ENCODE results near the gene CEP112.

Gene CEP112

DNA sequence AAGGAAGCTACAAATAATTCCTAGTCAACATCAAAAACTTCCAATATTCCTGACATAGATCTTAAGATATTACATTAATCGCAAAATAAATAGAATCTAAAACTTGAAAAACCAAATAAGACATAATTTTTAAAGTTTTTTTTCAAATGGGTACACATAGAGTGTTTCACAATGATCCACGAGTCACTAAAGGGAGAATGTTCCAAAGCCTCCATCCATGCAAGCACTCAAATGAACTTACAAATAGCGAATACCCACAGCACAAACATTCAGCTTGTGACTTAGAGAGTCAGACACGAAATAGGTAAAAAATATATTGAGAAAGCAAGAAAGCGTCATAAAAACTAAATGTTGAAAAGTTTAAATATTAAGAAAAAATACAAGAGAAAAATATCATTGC lies 65.7 kb downstream of the CEP112 start:
- no peak overlapping the region for H3K27ac ChIP-seq (ENCODE audit: low read depth, low read length)
- H3K9me2 ChIP-seq (replicated peaks; ENCODE audit: insufficient read depth, low read length) = no peaks in the 10 kb centered on the region
- H3K4me3 ChIP-seq (ENCODE audit: insufficient read depth, low read length, poor library complexity, severe bottlenecking) = no peak overlapping the region

DNA sequence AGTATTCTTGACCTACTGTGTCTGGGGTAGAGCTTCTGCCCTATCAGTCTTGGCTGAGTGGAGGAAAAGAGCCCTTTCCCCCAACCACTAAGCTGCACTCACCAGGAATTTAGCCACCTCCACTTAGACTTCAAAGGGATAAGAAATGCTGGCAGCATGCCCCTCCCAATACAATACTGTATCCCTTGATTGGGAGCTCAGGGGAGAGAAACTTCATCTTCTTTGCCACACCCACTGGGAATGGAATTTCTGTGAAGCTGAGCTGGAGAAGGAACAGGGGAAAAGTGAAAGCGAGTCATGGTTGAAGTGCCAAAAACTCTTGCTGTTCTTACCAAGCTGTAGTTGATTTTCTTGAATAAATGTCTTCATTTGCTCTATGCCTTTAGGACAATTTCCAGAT lies 68.8 kb downstream of the CEP112 start:
- H3F3A ChIP-seq (ENCODE audit: insufficient read depth) = no peaks in the 10 kb centered on the region
- H3K27me3 ChIP-seq (ENCODE audit: low read length) = no peaks in the 10 kb centered on the region
- H3K9ac ChIP-seq (ENCODE audit: low read length) = no peak overlapping the region
- no peak overlapping the region for H3K4me2 ChIP-seq (ENCODE audit: low read depth, low read length, poor library complexity, severe bottlenecking)
- H3K4me3 ChIP-seq (ENCODE audit: insufficient read depth, low read length, poor library complexity, severe bottlenecking) = no peak overlapping the region
- no peak overlapping the region for H3K27ac ChIP-seq (ENCODE audit: low read depth, low read length)
- no peaks in the 10 kb centered on the region for H3K79me2 ChIP-seq (ENCODE audit: insufficient read depth, low read length)
- no peaks in the 10 kb centered on the region for H3K9me3 ChIP-seq (ENCODE audit: insufficient read depth, low read length)
- TF ChIP-seq, protein P1, sequence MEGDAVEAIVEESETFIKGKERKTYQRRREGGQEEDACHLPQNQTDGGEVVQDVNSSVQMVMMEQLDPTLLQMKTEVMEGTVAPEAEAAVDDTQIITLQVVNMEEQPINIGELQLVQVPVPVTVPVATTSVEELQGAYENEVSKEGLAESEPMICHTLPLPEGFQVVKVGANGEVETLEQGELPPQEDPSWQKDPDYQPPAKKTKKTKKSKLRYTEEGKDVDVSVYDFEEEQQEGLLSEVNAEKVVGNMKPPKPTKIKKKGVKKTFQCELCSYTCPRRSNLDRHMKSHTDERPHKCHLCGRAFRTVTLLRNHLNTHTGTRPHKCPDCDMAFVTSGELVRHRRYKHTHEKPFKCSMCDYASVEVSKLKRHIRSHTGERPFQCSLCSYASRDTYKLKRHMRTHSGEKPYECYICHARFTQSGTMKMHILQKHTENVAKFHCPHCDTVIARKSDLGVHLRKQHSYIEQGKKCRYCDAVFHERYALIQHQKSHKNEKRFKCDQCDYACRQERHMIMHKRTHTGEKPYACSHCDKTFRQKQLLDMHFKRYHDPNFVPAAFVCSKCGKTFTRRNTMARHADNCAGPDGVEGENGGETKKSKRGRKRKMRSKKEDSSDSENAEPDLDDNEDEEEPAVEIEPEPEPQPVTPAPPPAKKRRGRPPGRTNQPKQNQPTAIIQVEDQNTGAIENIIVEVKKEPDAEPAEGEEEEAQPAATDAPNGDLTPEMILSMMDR (IDR thresholded peaks at IDR 0.05; ENCODE audit: insufficient read depth, low read length, poor library complexity, severe bottlenecking) = no peak
- no peak for TF ChIP-seq EZH2phosphoT487 (conservative IDR thresholded peaks at IDR 0.05; ENCODE audit: low read length)
- no peaks in the 10 kb centered on the region for H3K36me3 ChIP-seq (ENCODE audit: low read length)
- H4K20me1 ChIP-seq (ENCODE audit: low read depth, low read length) = no peaks in the 10 kb centered on the region
- H2AFZ ChIP-seq (ENCODE audit: low read depth, low read length, severe bottlenecking) = no peak overlapping the region
- H3K9me2 ChIP-seq (replicated peaks; ENCODE audit: insufficient read depth, low read length) = no peaks in the 10 kb centered on the region

More for the DNA sequence above, 65.7 kb downstream of the CEP112 start:
- Histone ChIP-seq H3K79me2 (ENCODE audit: insufficient read depth, low read length) (no peaks in the 10 kb centered on the region), H3K4me2 (ENCODE audit: low read depth, low read length, poor library complexity, severe bottlenecking) (no peak overlapping the region), H2AFZ (ENCODE audit: low read depth, low read length, severe bottlenecking) (no peak overlapping the region), H3K9me3 (ENCODE audit: insufficient read depth, low read length) (no peaks in the 10 kb centered on the region), H4K20me1 (ENCODE audit: low read depth, low read length) (no peaks in the 10 kb centered on the region), H3K36me3 (ENCODE audit: low read length) (no peaks in the 10 kb centered on the region), H3K27me3 (ENCODE audit: low read length) (no peaks in the 10 kb centered on the region), H3K9ac (ENCODE audit: low read length) (no peak overlapping the region), H3F3A (ENCODE audit: insufficient read depth) (no peaks in the 10 kb centered on the region)
- no peak for TF ChIP-seq EZH2phosphoT487 (conservative IDR thresholded peaks at IDR 0.05; ENCODE audit: low read length)
- TF ChIP-seq, protein P1 (IDR thresholded peaks at IDR 0.05; ENCODE audit: insufficient read depth, low read length, poor library complexity, severe bottlenecking) = no peak

DNA sequence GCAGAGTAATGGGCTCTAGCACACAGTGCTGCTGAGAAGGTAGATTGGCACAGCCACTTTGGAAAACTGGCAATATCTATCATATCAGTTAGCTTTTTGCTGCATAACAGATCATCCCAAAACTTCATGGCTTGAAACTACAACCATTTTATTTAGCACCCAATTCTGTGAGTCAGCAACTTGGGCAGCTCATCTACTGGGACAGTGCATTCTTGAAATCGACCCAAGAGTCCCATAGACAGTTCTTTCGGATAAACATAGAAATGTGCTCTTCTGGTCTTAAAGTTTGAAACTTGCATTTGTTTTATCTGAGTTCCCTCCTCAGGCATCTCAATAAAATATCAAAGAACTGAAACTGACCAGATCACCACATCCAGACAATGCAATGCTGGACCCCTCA lies 76.7 kb downstream of the CEP112 start:
- Histone ChIP-seq H3K9ac (ENCODE audit: low read length) (no peak overlapping the region), H3F3A (ENCODE audit: insufficient read depth) (no peaks in the 10 kb centered on the region), H3K9me2 (replicated peaks; ENCODE audit: insufficient read depth, low read length) (no peaks in the 10 kb centered on the region), H3K36me3 (ENCODE audit: low read length) (no peaks in the 10 kb centered on the region), H3K4me3 (ENCODE audit: insufficient read depth, low read length, poor library complexity, severe bottlenecking) (no peak overlapping the region), H4K20me1 (ENCODE audit: low read depth, low read length) (no peaks in the 10 kb centered on the region), H3K27ac (ENCODE audit: low read depth, low read length) (no peak overlapping the region), H3K79me2 (ENCODE audit: insufficient read depth, low read length) (no peaks in the 10 kb centered on the region), H3K27me3 (ENCODE audit: low read length) (no peaks in the 10 kb centered on the region), H3K4me2 (ENCODE audit: low read depth, low read length, poor library complexity, severe bottlenecking) (no peak overlapping the region), H3K9me3 (ENCODE audit: insufficient read depth, low read length) (no peaks in the 10 kb centered on the region), H2AFZ (ENCODE audit: low read depth, low read length, severe bottlenecking) (no peak overlapping the region)
- no peak for TF ChIP-seq EZH2phosphoT487 (conservative IDR thresholded peaks at IDR 0.05; ENCODE audit: low read length)
- TF ChIP-seq, protein P1 (IDR thresholded peaks at IDR 0.05; ENCODE audit: insufficient read depth, low read length, poor library complexity, severe bottlenecking) = no peak

Measured in SU-DHL-6 (cell line).